HepG2 (cell line): ENCODE data around the gene ME3. TPM values are rescaled to one million over a fixed set of nuclear protein-coding genes. Genes with fewer than 3 reads are reported as not detected.
"Not testable (repeated sequence)": the region's sequence is repeated elsewhere in the genome, so short reads cannot be mapped to it uniquely, and the experiment has no call there.

ENCODE experiments used
- ATAC-seq: fragments of 200-7000 bp; cut with Tn5 transposase; 3 replicates; pipeline ENCODE4 v1.9.1; 2020; ENCODE audit warnings: mild to moderate bottlenecking, moderate library complexity
- BruUV-seq: library from RNA; stranded (reverse); fragments of 400-500 nt; replicated peaks from 2 replicates; lab custom pipeline; 2021; lab: Mats Ljungman, UMichigan
- CTCF ChIA-PET: fragments of 300-600 bp; formaldehyde crosslinking; extraction: SDS; loops from one replicate; lab custom pipeline; 2021; ENCODE audit warnings: low total read pairs, inconsistent platforms, low intra/inter-chr PET ratio; lab: Yijun Ruan, JAX
- POLR2A ChIA-PET: fragments of 350-600 bp; sonication (Branson Sonifier 250); formaldehyde crosslinking; loops from one replicate; lab custom pipeline; 2020; ENCODE audit warnings: antibody characterized with exemption, inconsistent platforms; lab: Yijun Ruan, JAX
- DNase-seq: peaks from one replicate; pipeline ENCODE4 v3.0.0-alpha.2; 2015; ENCODE audit warnings: low spot score
- FAIRE-seq: peaks from 3 replicates; lab custom pipeline; 2011; peaks lifted over from hg19 to GRCh38; lab: Jason Lieb, UNC
- H2AFZ ChIP-seq: one replicate; pipeline ENCODE4 v1.6.1; 2011; ENCODE audit warnings: low read length, inconsistent platforms
- H3K27ac ChIP-seq: fragments of 300-600 bp; 3 replicates; pipeline ENCODE4 v1.8.0; 2011; ENCODE audit warnings: mixed run types, mild to moderate bottlenecking, mixed read lengths, low read length, inconsistent platforms; ENCODE audit not compliant: insufficient read depth; ENCODE audit errors: extremely low read length
- H3K27me3 ChIP-seq, 2 experiments: fragments of 200-600 bp in 1 of 2; 2 replicates in 1 of 2; 3 replicates in 1 of 2; pipeline versions ENCODE4 v1.6.0 to v1.8.0; 2011; ENCODE audit warnings: low read length in 2 of 2, mild to moderate bottlenecking in 2 of 2, moderate library complexity in 2 of 2, inconsistent platforms in 1 of 2; ENCODE audit not compliant: insufficient read depth in 2 of 2, control insufficient read depth in 1 of 2
- H3K36me3 ChIP-seq, 2 experiments: fragments of 200-600 bp in 1 of 2; replicated peaks in 1 of 2; 2 replicates in 1 of 2; 3 replicates in 1 of 2; pipeline versions ENCODE4 v1.5.1 to v1.8.0; 2011; ENCODE audit warnings: low read length in 2 of 2, inconsistent platforms in 1 of 2; ENCODE audit not compliant: insufficient read depth in 2 of 2, control insufficient read depth in 1 of 2
- H3K4me1 ChIP-seq: 2 replicates; pipeline ENCODE4 v1.5.1; 2012; ENCODE audit warnings: low read length, inconsistent platforms; ENCODE audit not compliant: insufficient read depth
- H3K4me2 ChIP-seq: 2 replicates; pipeline ENCODE4 v1.6.0; 2011; ENCODE audit warnings: low read depth, low read length, inconsistent platforms
- H3K4me3 ChIP-seq, 3 experiments: fragments of 200-600 bp in 1 of 3; sonication (generic), shearing (Covaris generic) in 1 of 3; replicated peaks in 1 of 3; 2 replicates each; pipeline ENCODE4 v1.5.1; 2011 to 2016; ENCODE audit warnings: low read length in 3 of 3, inconsistent platforms in 2 of 3, low read depth in 2 of 3, mild to moderate bottlenecking in 2 of 3, control low read depth in 1 of 3, mixed read lengths in 1 of 3; ENCODE audit not compliant: insufficient read depth in 1 of 3
- H3K79me2 ChIP-seq: one replicate; pipeline ENCODE4 v1.6.1; 2011; ENCODE audit warnings: low read length, inconsistent platforms; ENCODE audit not compliant: insufficient read depth
- H3K9ac ChIP-seq: 2 replicates; pipeline ENCODE4 v1.6.0; 2011; ENCODE audit warnings: mild to moderate bottlenecking, low read depth, low read length, inconsistent platforms; ENCODE audit not compliant: insufficient read depth
- H3K9me3 ChIP-seq: 2 replicates; pipeline ENCODE4 v1.5.1; 2012; ENCODE audit warnings: mild to moderate bottlenecking, low read length
- H4K20me1 ChIP-seq: 2 replicates; pipeline ENCODE4 v1.6.0; 2011; ENCODE audit warnings: inconsistent platforms, mild to moderate bottlenecking, low read length, moderate library complexity; ENCODE audit not compliant: insufficient read depth
- FOXO1 ChIP-seq: sonication (generic); formaldehyde crosslinking; IDR thresholded peaks from 2 replicates; pipeline ENCODE4 v1.4.0; 2020; ENCODE audit warnings: missing genetic modification reagents
- RBM39 ChIP-seq: fragments of 200-400 bp; formaldehyde crosslinking; IDR thresholded peaks from one replicate; pipeline ENCODE4 v1.6.1; 2018; ENCODE audit warnings: antibody characterized with exemption, mild to moderate bottlenecking, low read depth, low read length; ENCODE audit not compliant: poor library complexity, severe bottlenecking
- ZBTB33 ChIP-seq: sonication (generic); formaldehyde crosslinking; IDR thresholded peaks from 2 replicates; pipeline ENCODE4 v1.4.0; 2020; ENCODE audit warnings: missing genetic modification reagents
- ZNF207 ChIP-seq: fragments of 450-650 bp; IDR thresholded peaks from 2 replicates; pipeline ENCODE4 v1.6.1; 2016; ENCODE audit warnings: antibody characterized with exemption, borderline replicate concordance
- ZNF629 ChIP-seq: sonication (generic); formaldehyde crosslinking; conservative IDR thresholded peaks from 2 replicates; pipeline ENCODE4 v1.5.0; 2020; ENCODE audit warnings: missing genetic modification reagents
- ZNF724P ChIP-seq: sonication (generic); formaldehyde crosslinking; IDR thresholded peaks from 2 replicates; pipeline ENCODE4 v1.8.0; 2022; ENCODE audit warnings: missing genetic modification reagents, borderline replicate concordance
- ZNF746 ChIP-seq: sonication (generic); formaldehyde crosslinking; IDR thresholded peaks from 2 replicates; pipeline ENCODE4 v1.8.0; 2022; ENCODE audit warnings: mild to moderate bottlenecking, missing genetic modification reagents
- WGBS: methylation state at CpG from one replicate; pipeline ENCODE4 v1.1.6; 2017; ENCODE audit warnings: low lambda C conversion rate; 5-methylcytosine and 5-hydroxymethylcytosine counted together
- in situ Hi-C: cut with HindIII; loops from 2 replicates; pipeline ENCODE4 v1.10.0; 2017; ENCODE audit warnings: low pct_unique_long_range_greater_than_20kb; ENCODE audit not compliant: extremely low pct_ligation_motif_present
- intact Hi-C: fragments of 100-400 bp; cut with micrococcal nuclease; formaldehyde crosslinking; loops from one replicate; pipeline ENCODE4 v1.10.0; 2022; ENCODE audit not compliant: unreplicated experiment
- polyA plus RNA-seq, 8 experiments: library from polyadenylated mRNA; depleted of rRNA in 3 of 8; stranded (reverse) in 7 of 8; unstranded in 1 of 8; fragments of >200 nt; fragmentation: Illumina TruSeq in 4 of 8; extraction: Trizol in 4 of 8; gene quantifications; 2 replicates each; pipeline versions ENCODE4 v1.2.1 to v1.2.3, GENCODE V29; 2011 to 2016; ENCODE audit warnings: low read depth in 4 of 8, missing spikeins in 1 of 8, mixed read lengths in 1 of 8; ENCODE audit not compliant: insufficient read depth in 1 of 8
- total RNA-seq, 5 experiments: library from RNA; depleted of rRNA; stranded (reverse); fragments of >200 nt; fragmentation: Illumina TruSeq; extraction: Trizol; gene quantifications; 2 replicates each; pipeline ENCODE4 v1.2.3, GENCODE V29; 2016; ENCODE audit warnings: low read depth in 1 of 5
- TF ChIP-seq, protein P1 (sequence below): sonication (generic); formaldehyde crosslinking; IDR thresholded peaks from 2 replicates; pipeline ENCODE4 v1.4.0; 2020; ENCODE audit warnings: missing genetic modification reagents, borderline replicate concordance

The ME3 gene
- total and polyA plus RNA-seq, 2 of the 13 experiments (the other 11 are each of a cell fraction or from before 2014, with no cell fraction given): not detected

- TF ChIP-seq, protein P1, sequence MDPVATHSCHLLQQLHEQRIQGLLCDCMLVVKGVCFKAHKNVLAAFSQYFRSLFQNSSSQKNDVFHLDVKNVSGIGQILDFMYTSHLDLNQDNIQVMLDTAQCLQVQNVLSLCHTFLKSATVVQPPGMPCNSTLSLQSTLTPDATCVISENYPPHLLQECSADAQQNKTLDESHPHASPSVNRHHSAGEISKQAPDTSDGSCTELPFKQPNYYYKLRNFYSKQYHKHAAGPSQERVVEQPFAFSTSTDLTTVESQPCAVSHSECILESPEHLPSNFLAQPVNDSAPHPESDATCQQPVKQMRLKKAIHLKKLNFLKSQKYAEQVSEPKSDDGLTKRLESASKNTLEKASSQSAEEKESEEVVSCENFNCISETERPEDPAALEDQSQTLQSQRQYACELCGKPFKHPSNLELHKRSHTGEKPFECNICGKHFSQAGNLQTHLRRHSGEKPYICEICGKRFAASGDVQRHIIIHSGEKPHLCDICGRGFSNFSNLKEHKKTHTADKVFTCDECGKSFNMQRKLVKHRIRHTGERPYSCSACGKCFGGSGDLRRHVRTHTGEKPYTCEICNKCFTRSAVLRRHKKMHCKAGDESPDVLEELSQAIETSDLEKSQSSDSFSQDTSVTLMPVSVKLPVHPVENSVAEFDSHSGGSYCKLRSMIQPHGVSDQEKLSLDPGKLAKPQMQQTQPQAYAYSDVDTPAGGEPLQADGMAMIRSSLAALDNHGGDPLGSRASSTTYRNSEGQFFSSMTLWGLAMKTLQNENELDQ: no peak
- TF ChIP-seq ZNF746 (CRISPR knock-in tag) (no peak), ZNF207 (no peak)
Observed at GRCh38 chr11:86620891-86621521, 51.4 kb downstream of the ME3 start (continued).

DNA sequence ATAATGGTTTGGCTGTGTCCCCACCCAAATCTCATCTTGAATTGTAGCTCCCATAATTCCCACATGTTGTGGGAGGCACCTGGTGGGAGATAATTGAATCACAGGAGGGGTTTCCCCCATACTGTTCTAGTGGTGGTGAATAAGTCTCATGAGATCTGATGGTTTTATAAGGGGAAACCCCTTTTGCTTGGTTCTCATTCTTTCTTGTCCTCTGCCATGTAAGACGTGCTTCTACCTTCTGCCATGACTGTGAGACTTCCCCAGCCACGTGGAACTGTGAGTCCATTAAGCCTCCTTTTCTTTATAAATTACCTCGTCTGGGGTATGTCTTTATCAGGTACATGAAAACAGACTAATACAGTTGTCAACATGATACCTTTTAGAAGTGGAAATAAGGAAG lies 53.0 kb downstream of the ME3 start:
- POLR2A ChIA-PET, BruUV-seq, H3K79me2 ChIP-seq, H3K4me2 ChIP-seq, H3K4me1 ChIP-seq, H2AFZ ChIP-seq, FAIRE-seq, H3K9ac ChIP-seq, H3K9me3 ChIP-seq, in situ Hi-C loops, intact Hi-C loops, H3K27ac ChIP-seq, DNase-seq, H3K36me3 ChIP-seq, H3K27me3 ChIP-seq, CTCF ChIA-PET, H3K4me3 ChIP-seq, H4K20me1 ChIP-seq, ATAC-seq: not testable (repeated sequence)
- WGBS: 13% methylated on average over 3 of the region's 3 CpGs

GRCh38 chr11:86617502-86617901 lies 54.9 kb downstream of the ME3 start:
- ATAC-seq (no peak), DNase-seq (no peak), FAIRE-seq (no peak)
- BruUV-seq: no TSS peak
- Histone ChIP-seq H4K20me1 (no peaks in the 10 kb centered on the region), H3K27ac (no peak overlapping the region), H2AFZ (no peak overlapping the region), H3K36me3 (no peaks in the 10 kb centered on the region), H3K9ac (no peak overlapping the region), H3K4me1 (no peaks in the 10 kb centered on the region), H3K27me3 (no peaks in the 10 kb centered on the region), H3K9me3 (no peaks in the 10 kb centered on the region), H3K4me2 (no peak overlapping the region), H3K79me2 (no peaks in the 10 kb centered on the region), H3K4me3 (no peak overlapping the region)
- CTCF ChIA-PET: no interaction called here
- TF ChIP-seq RBM39: no peak
- TF ChIP-seq ZBTB33: no peak
- no peak for TF ChIP-seq FOXO1 (CRISPR knock-in tag)
- TF ChIP-seq ZNF724P (CRISPR knock-in tag): no peak
- no peak for TF ChIP-seq ZNF629 (CRISPR knock-in tag)
- intact Hi-C loops (no loop called here), in situ Hi-C loops (no loop called here)
- POLR2A ChIA-PET: no interaction called here
